HCT116 (cell line): ENCODE measurements around the gene COTL1.

Experiments used
- EGR1 ChIP-seq: IDR thresholded peaks from 2 replicates; pipeline ENCODE4 v1.6.1; 2012; ENCODE audit warnings: low read depth
- ELF1 ChIP-seq: IDR thresholded peaks from 2 replicates; pipeline ENCODE4 v1.6.1; 2012; ENCODE audit warnings: low read depth, borderline replicate concordance
- EZH2 ChIP-seq: fragments of 200-600 bp; sonication (generic); IDR thresholded peaks from 2 replicates; pipeline ENCODE4 v1.6.1; 2017; ENCODE audit warnings: antibody characterized with exemption, mixed run types
- POLR2A ChIP-seq: IDR thresholded peaks from 2 replicates; pipeline ENCODE4 v1.7.0; 2011; ENCODE audit warnings: borderline replicate concordance; ENCODE audit not compliant: insufficient read depth, insufficient read length; ENCODE audit errors: extremely low read depth
- POLR2AphosphoS5 ChIP-seq: IDR thresholded peaks from 2 replicates; pipeline ENCODE4 v1.6.1; 2011; ENCODE audit warnings: mild to moderate bottlenecking, low read depth, low read length, moderate library complexity
- YY1 ChIP-seq: IDR thresholded peaks from 2 replicates; pipeline ENCODE4 v1.6.1; 2011; ENCODE audit warnings: low read length, low read depth, moderate library complexity, mild to moderate bottlenecking; ENCODE audit not compliant: insufficient replicate concordance; ENCODE audit errors: extremely low read depth
- ZNF274 ChIP-seq: fragments of 200-500 bp; sonication (Bioruptor generic); IDR thresholded peaks from 2 replicates; pipeline ENCODE4 v1.6.1; 2014; ENCODE audit warnings: mild to moderate bottlenecking, low read depth, low read length, inconsistent platforms
- TF ChIP-seq, protein P1 (sequence below), 3 experiments: fragments of 200-600 bp in 1 of 3; sonication (generic) in 1 of 3; IDR thresholded peaks in 2 of 3; conservative IDR thresholded peaks in 1 of 3; 2 replicates each; pipeline ENCODE4 v1.5.1; 2012 to 2017; ENCODE audit warnings: low read depth in 2 of 3, low read length in 2 of 3, antibody characterized with exemption in 1 of 3, borderline replicate concordance in 1 of 3, control low read depth in 1 of 3, mild to moderate bottlenecking in 1 of 3, mixed read lengths in 1 of 3, mixed run types in 1 of 3, moderate library complexity in 1 of 3; ENCODE audit not compliant: insufficient read depth in 1 of 3
- TF ChIP-seq, protein P2 (sequence below): IDR thresholded peaks from 2 replicates; pipeline ENCODE4 v1.6.1; 2012; ENCODE audit warnings: low read depth
- TF ChIP-seq, protein P3 (sequence below): IDR thresholded peaks from 2 replicates; pipeline ENCODE4 v1.6.1; 2012

DNA sequence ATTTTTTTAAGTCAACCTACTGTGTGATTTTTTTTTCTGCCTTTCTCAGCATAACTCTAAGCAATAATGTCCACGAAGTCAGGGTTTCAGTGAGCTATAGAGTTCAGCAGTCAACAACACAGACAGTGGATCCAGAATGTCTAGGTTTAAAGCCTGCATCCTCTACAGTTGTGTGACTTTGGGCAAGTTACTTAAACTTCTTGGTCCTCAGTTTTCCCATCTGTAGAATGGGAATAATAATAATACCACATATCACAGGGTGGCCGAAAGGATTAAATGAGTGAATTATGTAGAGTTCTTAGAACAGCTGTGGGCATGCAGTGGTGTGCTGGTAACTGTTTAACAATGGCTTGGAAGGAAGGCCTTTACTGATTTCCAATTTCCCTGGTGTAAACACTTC, 74.6 kb downstream of the COTL1 start:
- TF ChIP-seq EZH2: no peak
- TF ChIP-seq, protein P1, sequence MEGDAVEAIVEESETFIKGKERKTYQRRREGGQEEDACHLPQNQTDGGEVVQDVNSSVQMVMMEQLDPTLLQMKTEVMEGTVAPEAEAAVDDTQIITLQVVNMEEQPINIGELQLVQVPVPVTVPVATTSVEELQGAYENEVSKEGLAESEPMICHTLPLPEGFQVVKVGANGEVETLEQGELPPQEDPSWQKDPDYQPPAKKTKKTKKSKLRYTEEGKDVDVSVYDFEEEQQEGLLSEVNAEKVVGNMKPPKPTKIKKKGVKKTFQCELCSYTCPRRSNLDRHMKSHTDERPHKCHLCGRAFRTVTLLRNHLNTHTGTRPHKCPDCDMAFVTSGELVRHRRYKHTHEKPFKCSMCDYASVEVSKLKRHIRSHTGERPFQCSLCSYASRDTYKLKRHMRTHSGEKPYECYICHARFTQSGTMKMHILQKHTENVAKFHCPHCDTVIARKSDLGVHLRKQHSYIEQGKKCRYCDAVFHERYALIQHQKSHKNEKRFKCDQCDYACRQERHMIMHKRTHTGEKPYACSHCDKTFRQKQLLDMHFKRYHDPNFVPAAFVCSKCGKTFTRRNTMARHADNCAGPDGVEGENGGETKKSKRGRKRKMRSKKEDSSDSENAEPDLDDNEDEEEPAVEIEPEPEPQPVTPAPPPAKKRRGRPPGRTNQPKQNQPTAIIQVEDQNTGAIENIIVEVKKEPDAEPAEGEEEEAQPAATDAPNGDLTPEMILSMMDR (IDR thresholded peaks at IDR 0.05 in 2 of 3, conservative IDR thresholded peaks at IDR 0.05 in 1 of 3; ENCODE audit: borderline replicate concordance in 1 of 3, insufficient read depth in 1 of 3, low read depth in 2 of 3, low read length in 2 of 3): no peak
- no peak for TF ChIP-seq POLR2AphosphoS5
- TF ChIP-seq, protein P2, sequence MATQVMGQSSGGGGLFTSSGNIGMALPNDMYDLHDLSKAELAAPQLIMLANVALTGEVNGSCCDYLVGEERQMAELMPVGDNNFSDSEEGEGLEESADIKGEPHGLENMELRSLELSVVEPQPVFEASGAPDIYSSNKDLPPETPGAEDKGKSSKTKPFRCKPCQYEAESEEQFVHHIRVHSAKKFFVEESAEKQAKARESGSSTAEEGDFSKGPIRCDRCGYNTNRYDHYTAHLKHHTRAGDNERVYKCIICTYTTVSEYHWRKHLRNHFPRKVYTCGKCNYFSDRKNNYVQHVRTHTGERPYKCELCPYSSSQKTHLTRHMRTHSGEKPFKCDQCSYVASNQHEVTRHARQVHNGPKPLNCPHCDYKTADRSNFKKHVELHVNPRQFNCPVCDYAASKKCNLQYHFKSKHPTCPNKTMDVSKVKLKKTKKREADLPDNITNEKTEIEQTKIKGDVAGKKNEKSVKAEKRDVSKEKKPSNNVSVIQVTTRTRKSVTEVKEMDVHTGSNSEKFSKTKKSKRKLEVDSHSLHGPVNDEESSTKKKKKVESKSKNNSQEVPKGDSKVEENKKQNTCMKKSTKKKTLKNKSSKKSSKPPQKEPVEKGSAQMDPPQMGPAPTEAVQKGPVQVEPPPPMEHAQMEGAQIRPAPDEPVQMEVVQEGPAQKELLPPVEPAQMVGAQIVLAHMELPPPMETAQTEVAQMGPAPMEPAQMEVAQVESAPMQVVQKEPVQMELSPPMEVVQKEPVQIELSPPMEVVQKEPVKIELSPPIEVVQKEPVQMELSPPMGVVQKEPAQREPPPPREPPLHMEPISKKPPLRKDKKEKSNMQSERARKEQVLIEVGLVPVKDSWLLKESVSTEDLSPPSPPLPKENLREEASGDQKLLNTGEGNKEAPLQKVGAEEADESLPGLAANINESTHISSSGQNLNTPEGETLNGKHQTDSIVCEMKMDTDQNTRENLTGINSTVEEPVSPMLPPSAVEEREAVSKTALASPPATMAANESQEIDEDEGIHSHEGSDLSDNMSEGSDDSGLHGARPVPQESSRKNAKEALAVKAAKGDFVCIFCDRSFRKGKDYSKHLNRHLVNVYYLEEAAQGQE: no peak
- TF ChIP-seq EGR1: no peak
- no peak for TF ChIP-seq POLR2A
- no peak for TF ChIP-seq YY1
- no peak for TF ChIP-seq ZNF274
- no peak for TF ChIP-seq ELF1
- TF ChIP-seq, protein P3, sequence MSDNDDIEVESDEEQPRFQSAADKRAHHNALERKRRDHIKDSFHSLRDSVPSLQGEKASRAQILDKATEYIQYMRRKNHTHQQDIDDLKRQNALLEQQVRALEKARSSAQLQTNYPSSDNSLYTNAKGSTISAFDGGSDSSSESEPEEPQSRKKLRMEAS: no peak
